NCI-H2081 treated with DMSO at 0.1 percent for 48 hours (cell line): ENCODE data around the gene PPA2.

ENCODE experiments used
- DNase-seq: peaks from one replicate; lab custom pipeline; 2025; lab: John Stamatoyannopoulos, UW

The PPA2 gene

DNA sequence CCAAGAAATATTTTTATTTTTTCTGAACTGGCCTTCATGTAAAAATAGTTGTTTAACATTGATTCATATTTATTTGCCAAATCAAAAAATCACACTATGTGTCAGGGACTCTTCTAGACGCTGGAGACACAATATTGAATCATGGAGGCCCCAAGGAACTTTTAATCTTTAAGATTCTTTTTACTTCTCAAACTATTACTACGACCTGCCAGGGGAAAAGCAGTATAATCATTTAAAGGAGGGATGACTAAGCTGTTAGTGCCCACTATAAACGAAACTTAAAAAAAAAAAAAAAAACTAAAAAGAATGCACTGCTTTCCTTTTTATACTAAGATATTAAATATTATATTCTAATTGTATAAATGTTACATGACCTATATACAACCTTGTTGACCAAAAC is 84.7 kb downstream of the PPA2 start:
- no peak for DNase-seq

DNA sequence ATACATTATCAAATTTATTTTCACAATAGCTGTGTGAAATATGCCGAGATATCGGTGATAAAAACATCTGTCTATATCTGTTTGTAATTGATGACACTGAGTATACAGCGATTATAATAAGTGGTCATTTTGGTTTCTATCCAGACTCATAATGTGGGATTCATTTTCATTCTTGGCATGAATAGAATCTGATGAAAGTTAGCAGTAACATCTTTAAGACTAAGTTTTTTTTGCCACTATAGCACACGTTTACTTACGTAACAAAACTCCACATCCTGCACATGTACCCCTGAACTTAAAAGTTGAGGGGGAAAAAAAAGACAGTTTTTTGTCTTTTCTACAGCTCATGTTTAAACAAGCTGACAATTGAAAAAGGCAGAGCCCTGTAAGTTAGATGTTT is 86.4 kb downstream of the PPA2 start:
- no peak for DNase-seq

DNA sequence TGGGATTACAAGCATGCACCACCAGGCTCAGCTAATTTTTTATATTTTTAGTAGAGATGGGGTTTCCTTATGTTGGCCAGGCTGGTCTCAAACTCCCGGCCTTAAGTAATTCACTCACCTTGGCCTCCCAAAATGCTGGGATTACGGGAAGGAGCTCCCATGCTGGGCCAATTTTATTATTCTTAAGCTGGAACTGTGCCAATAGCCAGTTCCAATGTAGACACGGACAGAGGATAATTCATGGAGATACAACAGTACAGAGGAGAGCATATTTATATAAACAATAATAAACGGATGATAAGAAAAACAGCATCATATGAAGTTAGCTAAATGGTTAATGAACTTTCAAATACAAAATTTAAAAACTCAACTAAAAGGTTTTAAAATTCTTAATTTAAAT is 87.8 kb downstream of the PPA2 start:
- DNase-seq: no peak

DNA sequence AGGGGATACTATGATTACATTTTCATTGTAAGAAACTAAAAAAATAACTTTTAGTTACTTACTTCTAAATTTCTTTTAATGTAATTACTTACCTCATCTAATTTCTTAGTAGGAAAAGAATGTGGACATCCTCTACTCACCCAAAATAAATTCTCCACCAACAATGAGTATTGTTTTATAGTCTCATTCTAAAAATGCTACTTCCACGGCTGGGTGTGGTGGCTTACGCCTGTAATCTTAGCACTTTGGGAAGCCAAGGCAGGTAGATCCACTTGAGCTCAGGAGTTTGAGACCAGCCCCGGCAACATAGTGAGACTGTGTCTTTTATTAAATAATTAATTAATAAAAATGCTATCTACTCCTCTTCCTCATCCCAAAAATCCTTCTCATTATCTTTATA is 99.8 kb downstream of the PPA2 start:
- DNase-seq: no peak

DNA sequence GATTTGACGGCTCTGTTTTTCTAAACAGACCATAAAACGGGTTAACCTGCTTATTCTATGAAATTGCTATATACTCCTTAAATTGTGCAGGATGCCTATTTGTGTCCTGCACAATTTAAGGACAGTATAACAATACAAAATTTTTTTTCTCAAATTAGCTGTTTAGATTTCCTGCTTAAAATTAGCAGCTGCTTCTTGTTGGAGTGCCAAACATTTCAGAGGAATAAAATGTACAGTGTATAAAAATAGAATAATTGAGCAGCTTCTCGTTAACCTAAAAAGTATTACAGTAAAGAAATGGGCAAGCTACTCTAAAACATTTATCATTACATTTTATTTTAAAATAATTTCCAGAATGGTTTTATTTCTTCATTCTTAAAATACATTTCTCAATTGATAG is 100.5 kb downstream of the PPA2 start:
- no peak for DNase-seq

DNA sequence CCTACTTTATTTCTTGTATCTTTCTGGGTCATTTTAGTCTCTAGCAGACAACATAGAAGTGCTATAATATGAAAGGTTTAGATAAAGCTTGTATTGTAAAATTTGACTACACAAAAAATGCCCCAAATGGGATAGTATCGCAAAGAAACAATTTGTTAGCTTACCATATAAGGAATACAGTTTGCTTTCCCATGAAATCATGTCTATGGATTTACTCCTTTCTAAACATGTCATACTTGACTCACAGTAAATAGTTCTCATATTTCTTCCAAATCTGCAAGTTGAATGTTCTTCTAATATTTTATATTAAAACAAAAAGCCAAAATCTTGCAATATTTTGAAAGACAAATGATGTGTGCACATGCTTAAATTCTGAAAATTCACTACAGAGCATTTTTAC is 103.9 kb downstream of the PPA2 start:
- no peak for DNase-seq

DNA sequence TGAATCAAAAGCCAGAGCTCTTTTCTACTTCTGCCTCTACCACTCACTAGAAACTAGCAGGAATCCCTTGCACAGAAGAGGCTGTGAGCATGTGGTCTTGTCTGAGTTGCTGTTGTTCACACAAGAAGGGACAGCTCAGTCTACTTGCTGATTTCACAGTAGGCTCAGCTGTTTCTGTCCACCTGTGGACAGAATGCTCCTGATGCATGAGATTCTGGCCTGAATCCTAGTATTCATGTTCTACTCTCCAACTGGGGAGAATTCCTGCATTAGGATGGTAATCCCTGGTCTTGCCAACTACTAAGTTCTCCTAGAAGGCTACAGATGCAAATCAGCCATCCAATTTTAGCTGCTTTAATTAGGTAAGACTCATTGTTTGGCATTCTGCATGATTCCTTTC is 112.8 kb downstream of the PPA2 start:
- DNase-seq: no peak

DNA sequence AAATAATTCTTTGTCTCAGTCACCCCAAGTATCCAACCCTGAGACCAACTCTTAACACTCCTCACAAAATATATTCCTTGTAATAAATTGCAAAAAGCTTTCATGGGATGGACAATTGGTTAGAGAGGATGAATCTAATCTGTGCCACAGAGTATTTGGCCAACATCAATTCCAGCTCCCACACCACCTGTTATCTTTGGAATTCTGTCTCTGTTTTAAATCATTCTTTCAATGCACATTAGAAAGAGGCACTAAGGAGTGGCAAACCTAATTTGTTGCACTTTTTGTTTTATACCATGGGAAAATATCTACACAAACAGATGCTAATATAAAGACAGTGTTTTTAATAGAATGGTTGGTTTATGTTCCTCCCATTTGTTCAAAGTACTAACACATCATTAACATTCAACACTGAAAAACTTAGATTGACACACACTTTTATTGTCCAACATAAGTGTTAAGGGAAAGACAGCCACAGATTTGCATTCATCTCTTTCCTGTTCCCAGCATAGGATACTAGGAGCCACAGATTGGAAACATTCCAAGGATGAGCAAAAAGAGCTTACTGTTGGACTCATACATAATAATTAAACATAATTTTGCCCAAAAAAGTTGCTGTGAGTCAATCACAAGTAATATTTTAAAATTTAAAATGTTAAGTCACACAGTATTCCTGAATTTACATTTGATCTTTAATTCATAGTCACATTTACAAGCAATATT is 116.4 kb downstream of the PPA2 start:
- no peak for DNase-seq

DNA sequence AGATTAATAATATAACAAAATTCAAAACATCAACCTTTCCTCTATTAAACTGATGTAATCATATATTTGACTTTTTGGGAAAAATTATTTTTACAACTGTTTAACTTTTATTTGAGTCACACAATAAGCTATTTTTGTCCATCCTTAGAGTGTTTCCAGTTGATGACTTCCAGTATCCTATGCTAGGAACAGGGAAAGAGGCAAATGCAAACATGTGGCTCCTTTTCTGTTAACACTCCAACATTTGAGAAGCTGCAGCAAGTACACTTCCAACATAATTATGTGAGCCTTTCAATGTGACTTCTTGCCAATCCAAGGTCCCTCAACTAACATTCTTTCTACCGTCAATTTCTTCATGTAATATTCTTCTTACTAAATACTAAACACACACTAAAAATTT is 117.7 kb downstream of the PPA2 start:
- DNase-seq: no peak

DNA sequence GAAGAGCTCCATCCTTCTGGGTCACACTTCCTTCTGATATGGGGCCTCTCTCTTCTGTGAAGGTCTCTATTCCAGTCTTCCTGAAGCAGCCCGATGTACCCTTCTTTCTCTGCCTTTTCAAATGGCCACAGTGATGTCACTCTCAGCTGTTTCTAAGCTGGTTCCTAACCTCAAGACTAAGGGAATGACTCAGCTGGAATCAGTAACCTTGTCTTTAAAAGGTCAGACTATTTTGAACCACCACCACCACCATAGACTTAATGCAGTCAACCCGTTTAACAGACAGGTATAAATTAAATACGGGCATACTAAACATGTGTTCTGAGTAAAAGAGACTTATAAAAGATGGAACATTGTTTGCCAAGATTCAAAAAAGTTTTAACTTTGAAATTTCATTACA is 121.0 kb downstream of the PPA2 start:
- no peak for DNase-seq

DNA sequence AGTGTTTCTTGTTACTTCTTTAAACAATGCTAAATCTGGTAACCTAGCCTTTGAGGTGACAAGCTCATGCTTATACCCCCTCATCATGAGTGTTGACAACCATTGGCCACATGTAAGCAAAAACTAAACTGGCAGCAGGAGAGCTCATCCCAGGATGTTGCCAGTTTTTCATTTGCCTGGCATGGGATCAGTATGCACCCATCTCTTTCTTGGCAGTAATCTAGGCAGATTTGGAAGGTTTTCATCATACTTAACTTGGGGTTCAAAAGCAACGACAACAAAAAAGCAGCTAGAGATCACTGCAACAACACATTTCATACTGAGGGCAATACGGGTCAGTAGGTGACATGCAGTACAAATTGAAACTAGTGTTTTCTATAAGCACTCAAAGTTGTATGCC is 122.0 kb downstream of the PPA2 start:
- DNase-seq: no peak

DNA sequence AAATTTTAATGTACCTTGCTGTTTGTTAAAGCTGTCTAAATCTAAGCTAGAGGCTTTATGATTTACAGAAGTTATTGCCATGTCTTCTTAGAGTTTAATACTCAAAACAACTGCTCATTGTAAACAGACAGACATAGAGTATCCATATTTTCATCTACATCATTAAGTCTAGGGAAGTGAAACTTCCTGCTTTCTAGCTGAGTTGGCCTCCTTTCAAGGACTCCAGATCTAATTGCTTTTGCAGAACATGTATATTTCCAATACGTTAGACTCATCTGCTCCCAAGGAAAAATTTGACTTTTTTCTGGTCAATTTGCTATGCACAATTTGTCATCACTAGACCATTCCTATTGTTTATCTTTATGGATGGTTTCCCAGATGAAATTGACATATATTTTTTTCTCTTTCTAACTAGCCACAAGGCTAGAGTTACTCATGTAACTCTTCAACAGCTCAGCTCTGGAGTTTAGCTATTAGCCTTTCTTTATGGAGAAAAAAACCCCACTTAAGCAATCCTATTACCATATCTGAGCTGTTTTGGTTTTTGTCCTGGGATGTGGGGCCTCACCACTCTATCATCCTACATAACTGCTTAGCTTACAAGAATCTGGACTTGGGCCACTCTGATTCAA is 122.9 kb downstream of the PPA2 start:
- no peak for DNase-seq

DNA sequence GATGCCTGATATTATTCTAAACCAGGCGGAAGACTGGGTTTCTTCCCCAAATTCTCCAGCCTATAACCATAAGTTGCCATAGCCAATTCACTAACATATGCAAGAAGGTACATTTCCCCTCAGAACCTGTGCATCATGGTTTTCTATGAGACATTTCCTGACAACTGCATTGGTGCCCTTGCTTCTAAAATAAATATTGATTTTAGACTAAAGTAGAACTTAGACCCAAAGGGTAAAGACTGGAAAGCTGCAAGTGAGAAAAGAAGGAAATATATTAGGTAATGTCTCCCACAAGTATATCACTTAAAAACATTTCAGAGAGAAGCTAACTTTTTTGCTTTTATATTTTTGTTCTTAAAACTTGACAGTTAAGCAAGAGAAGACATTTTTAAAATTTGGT is 125.1 kb downstream of the PPA2 start:
- DNase-seq: no peak

DNA sequence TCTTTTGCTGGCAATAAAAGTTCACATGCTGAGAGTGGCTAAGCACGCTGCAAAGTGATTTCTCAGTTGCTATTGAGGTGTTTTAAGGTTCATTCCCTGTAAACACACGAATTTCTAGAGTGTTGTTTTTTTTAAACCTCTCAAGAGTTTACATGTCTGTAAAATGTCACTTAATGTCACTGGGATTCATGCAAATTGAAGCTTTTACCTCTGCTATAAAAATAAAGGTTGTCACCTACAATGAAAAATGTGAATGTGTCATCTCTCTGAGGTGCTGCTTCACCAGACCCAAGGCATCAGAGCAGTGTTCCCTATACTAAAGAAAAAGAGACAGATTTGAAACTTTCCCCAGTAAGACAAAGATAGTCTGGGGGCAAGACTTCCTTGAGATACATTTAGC is 127.0 kb downstream of the PPA2 start:
- no peak for DNase-seq

DNA sequence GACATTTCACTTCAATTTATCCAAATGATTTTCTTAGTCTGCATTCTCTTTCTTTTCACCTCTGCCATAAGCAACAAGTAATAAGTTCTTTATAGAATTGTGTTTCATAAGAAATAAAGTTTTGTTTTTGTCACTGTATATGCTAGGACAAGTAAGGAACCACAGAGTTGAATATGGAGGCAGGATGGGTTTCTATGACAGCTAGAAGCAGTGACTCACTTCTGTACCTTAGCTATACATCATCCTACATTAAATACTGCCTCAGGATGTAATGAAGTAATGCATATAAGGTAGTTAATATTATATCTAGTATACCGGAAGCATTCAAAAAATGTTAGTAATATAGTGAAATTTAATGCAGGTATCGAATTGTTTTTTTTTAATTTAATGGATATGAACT is 128.0 kb downstream of the PPA2 start:
- no peak for DNase-seq

DNA sequence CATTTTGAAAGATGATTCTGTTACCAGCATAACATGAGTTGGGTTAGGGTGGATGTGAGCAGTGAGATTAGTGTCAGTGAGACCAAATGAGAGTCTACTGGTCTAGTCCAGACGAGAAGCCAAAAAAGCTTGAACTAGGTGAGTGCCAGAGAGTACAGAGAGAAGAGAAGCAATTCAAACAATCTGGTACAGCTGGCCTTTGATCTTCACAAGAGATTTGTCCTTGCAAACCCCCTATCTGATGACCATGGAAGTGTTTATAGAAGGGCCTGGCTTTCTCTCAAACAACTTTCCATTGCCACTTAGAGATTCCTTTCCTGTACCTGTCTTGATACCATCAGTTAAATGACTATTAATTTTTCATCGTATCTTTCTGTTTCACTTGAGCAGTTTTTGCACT is 128.5 kb downstream of the PPA2 start:
- no peak for DNase-seq

DNA sequence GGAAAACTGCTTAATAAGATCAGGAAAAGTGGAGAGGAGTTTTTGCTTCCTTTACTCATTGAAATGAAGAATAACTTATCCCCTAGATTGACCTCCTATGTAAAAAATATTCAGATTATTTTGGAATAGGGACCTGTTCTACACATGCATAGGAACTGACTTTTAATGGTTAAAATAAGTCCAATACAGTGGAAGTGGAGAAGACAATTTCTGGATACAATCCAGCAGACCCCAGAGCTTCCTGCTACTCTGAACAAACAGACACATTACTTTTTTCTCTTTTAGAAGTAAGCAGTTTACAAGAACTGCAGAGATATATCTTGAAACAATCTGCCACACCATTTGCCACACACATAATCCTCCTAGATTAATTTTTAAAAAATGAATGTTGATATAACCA is 129.7 kb downstream of the PPA2 start:
- no peak for DNase-seq

DNA sequence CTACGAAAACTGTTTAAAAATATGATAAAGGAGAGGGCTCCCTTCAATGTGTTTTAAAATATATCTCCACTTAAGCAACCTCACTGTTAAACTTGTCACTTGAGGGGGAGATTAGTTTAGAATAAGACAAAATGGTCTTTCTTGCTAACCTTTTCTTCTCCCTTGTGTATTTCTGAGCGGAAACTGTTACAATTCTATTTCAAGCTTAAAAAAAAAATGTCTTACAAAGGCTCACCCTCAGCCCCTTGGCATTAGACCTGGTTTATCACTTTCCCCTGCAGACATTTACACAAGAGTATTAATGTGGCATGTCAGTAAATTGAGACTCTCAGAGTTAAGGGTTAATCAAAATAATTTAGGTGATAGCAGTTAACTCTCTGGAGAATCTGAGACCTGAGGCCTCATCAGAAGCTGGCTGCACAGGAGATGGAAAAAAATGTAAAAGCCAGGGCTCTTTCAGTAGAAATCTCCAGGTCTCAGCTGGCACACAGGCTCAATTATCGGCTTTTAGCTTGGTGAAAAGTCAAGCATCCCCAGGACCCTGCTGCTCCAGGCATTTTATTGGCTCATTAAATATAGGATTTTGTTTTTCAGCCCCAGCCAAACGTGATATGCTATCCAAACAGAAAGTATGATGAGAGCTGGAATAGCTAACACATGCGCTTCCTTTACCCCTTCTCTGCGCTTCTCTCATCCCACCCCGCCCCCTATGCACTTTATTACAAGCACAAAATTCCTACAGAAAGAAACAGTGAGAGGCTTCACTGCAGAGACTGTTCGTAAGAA is 130.5 kb downstream of the PPA2 start:
- DNase-seq: no peak

DNA sequence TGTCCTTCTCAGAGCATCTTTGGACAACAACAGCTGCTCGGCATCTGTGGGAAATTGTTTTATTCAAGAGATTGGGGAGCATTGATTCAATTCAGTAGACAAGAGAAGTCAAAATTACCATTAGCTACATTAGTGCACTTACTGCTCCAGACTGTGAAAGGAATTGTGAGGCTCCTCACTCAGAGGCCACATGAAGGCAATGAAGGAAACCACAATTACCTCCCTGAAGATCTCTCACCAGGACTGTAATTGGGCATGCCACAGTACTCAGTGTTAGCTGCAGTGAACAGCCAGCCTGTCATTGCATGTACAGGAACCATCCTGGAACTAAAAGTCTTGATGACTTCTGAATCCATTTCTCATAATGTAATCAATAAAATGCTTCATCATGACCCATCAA is 144.8 kb downstream of the PPA2 start:
- no peak for DNase-seq

DNA sequence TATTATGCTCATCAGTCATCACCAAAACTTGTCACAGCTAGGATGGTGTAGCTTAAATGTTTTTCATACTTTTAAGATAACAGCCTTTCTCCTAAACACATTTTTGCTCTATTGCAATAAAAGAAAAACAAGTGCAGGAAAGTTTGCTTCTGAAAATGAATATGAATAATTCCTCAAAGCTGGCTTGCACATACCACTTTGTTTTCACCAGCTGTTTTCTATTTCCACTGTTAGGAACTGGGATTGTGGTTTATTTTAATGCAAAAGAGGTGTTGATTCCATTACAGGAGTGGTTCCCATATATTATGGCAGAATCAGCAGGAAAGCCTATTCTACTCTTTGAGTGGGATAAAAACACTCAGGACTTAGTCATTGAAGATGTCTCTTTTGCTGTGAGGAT is 145.9 kb downstream of the PPA2 start:
- DNase-seq: no peak

DNA sequence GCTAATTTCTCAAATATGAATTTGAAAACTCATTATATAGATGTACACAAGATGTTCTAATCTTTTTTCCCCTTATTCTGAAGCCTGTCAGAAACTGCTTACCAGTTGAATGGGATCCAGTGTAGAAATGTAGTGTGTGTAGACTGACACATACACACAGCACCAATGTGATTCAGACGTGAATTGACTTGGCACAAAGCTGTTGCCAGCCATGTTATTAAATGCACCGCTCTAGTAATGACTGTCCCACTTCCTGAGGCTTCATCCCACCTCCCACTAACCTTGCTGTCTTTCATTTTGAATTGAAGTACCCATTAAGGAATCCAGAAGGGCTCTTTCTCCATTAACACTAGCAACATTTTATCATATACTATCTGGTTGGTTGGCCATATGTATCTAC is 146.6 kb downstream of the PPA2 start:
- DNase-seq: no peak
